GM19099 (cell line): ENCODE measurements around the gene PTPA.

Experiments
- POLR2A ChIP-seq: IDR thresholded peaks from 3 replicates; pipeline ENCODE4 v1.6.1; 2011; ENCODE audit warnings: low read depth; ENCODE audit not compliant: insufficient read length; ENCODE audit errors: extremely low read depth

PTPA gene

DNA sequence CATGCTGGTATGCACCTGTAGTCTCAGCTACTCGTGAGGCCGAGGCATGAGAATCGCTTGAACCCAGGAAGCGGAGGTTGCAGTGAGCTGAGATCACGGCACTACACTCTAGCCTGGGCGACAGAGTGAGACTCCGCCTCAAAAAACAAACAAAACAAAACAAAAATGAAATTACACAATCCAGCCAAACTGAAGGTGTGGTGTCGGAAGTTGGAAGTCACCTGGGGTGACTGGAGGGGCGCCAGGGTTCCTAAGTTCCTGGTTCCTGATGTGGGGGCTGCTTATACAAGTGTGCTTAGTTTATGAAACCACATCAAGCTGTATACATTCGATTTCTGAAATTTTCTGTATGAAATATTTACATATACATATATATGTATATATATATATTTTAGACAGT is 34.0 kb upstream of the PTPA start:
- no peak for TF ChIP-seq POLR2A

DNA sequence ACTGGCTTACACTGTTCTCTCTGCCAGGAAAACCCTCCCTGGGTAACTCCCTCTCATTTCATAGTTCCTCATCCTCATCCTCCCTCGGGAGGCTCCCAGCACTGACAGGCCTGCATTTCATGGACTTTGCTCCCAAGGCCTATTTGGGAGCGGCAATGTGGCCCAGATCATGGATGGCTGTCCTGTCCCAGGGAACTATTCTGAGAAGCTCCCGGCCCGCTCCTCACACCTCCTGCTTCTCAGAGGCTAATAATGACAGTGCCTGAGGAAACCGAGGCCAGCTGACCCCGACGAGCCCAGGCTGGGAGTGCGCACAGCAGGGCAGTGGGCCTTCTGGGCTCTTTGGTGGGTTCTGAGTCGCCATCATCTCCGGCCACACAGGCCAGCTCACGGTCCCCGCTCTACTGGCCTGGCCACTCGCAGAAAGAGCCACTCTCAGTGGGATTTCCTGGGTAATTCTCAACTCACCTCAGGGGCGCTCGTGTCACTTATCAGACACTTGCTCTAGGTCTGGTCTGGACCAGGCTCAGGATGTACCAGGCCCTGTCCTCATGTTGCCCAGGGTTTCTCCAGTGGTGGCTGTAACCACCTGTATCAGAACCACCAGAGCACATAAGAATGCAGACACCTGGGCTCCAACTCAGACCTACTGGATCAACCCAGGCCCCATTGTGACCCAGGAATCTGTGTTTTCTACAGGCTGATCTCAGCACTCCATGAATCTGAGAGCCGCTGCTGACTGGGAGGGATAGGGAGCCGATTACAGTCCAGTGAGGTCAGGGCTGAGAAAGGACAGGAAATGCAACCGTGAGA is 32.3 kb upstream of the PTPA start:
- TF ChIP-seq POLR2A, result no peak

DNA sequence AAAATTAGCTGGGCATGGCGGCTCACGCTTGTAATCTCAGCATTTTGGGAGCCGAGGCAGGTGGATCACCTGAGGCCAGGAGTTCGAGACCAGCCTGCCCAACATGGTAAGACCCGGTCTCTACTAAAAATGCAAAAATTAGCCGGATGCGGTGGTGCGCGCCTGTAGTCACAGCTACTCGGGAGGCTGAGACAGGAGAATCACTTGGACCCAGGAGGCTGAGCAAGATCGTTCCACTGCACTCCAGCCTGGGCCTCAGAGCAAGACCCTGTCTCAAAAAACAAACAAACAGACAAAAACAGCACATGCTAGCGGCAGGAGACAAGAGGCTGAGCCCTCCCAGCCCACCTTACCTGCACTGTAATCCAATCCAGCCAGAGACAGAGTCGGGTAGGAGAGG is 31.4 kb upstream of the PTPA start:
- no peak for TF ChIP-seq POLR2A

DNA sequence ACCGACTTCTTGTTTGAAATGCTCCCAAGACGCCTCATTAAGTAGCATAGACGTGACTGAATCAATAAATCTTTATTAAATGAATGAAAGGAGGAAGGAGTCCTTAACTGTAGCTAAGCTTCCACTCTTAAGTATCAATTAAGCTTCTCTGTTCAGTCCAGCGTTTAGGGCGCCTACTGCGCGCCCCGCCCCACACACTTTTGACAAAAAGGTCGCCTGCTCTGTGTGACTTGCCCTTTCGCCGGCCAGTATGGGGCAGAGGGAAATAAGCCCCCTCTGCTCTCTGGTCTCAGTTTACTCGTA is 31.0 kb upstream of the PTPA start:
- TF ChIP-seq POLR2A, result no peak

DNA sequence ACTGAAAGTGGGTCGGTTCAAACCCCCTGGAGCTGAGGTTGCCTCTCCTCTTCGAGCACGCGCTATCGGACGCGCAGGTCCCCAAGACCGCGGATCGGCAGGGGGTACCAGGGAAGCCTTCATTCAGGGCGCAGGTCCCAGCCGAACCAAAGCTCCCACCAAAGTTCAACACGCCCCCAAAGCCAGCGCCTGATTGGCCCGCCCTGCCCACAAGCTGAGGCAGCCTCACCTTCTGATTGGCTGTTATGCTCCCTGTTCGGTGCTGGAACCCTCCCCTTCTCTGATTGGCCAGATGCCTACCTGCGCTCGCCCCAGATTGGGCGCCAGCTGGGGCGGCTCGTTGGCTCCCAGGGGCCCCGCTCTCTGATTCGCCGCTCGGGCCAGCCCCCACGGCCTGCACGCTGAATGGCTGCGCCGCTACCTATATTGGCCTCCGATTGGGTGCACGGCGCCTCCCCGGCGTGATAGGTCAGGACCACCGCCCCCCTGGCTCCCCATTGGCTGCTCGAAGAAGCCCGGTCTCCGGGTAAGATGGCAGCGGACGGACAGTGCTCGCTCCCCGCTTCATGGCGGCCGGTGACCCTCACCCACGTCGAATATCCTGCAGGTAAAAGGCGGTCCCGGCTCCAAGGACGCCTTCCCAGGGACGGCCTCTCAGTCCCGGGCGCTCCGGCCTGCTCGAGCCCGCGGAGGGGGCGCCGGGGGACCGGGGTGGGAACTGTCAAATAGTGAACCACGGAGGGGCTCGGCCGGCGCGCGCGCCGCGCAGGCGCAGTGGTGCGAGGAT is 30.4 kb upstream of the PTPA start, which contains the start of gene DOLPP1:
Gene DOLPP1 (plus strand): TSS at position 511 of the 787 bp plus-strand sequence. CDS start 21 bp downstream, at position 532.
- peak; percentile 86 for TF ChIP-seq POLR2A

DNA sequence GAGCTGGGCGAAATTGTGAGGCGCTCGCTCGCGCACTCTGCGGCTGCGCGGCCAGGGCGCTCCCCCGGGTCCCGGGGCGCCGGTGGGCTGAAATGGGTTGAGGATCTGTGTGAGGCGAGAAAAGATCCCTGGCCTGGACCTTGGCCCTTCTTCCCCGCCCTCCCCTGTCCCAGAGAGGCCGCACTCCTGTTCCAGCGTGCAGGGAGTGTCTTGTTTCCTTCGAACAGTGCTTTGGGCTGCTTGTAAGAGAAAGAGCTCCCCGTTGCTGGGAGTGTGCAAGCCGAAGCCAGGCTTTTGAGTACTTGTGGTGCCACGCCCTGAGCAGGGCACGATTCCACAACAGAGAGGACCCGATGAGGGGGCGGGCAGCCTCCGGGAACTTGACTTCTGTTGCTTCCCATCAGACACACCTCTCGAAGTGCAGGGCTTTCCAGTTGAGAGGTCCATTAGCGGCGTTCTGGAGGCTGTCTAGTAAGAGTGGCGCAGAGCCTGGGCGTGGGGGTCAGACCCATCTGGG is 29.8 kb upstream of the PTPA start:
- peak; percentile 42 for TF ChIP-seq POLR2A

DNA sequence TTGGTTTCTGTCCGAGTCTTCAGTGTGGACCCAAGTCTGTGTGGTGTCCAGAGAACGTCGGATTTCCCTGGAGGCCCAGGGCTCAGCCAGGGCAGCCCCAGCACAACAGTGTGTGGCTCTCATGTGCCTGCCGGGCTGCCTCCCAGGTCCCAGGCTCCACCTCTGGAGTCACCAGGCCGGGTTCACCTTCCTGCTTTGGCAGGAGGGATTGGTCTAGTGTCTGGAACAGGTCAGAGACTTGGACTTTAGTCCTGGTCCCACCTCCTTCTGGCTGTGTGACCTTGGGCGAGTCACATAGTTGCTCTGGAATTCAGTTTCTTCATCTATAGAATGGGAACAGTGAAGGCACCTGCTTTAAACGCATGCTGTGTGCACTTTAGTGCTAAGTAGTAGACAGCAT is 27.1 kb upstream of the PTPA start:
- TF ChIP-seq POLR2A, result no peak

DNA sequence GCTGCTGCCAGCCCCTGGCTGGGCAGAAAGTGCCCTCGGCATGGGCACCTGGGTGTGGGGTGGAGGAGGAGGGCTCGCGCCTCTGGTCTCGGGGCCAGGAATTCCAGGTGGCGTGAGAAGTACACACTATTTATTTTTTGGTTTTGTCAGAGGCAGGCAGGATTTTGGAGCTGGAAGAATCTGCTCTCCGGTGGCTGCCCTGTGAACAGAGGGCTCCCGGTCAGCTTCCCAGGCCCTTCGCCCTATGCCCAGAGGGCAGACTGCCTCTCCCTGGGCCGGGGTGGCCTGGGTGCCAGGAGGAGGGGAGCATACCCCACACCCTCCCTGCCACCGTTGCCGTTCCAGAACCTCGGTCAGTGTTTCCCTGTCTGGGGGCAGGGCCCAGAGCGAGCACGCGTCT is 22.0 kb upstream of the PTPA start:
- TF ChIP-seq POLR2A, result no peak

DNA sequence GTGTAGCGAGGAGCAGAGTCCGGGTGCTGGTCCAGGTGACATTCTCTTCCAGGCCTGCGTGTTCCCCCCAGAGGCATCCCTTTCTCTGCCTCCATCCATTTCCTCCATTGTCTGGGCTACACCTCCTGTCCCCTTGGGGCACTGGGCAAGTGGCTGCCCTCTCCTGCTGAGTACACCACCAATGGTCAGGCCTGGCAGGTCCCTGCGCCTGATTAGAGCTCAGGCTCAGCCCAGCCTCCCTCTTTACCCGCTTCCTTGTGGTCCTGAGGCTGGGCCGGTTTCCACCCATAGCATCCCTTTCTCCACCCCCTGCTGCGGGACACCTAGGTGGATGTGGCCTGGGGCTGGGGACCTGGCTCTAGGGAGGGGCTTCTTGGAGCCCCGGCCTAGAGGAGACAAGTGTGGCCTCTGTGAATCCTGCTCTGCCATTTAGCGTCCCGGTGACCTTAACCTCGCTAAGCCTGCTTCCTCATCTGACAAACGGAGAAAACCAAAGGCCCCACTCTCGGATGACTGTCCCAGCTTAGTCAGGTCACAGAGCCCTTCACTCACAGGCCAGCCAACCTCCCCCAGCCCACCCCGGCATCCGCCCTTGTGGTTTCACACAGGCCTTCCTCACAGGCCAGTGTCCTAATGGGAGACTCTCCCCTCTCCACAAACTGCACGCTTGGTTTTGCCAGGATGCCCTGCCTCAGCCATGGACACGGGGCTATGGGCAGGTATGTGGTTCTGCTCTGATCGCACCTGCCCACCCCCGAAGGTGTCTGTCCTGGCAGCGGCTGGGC is 17.4 kb upstream of the PTPA start:
- peak; percentile 14 for TF ChIP-seq POLR2A

DNA sequence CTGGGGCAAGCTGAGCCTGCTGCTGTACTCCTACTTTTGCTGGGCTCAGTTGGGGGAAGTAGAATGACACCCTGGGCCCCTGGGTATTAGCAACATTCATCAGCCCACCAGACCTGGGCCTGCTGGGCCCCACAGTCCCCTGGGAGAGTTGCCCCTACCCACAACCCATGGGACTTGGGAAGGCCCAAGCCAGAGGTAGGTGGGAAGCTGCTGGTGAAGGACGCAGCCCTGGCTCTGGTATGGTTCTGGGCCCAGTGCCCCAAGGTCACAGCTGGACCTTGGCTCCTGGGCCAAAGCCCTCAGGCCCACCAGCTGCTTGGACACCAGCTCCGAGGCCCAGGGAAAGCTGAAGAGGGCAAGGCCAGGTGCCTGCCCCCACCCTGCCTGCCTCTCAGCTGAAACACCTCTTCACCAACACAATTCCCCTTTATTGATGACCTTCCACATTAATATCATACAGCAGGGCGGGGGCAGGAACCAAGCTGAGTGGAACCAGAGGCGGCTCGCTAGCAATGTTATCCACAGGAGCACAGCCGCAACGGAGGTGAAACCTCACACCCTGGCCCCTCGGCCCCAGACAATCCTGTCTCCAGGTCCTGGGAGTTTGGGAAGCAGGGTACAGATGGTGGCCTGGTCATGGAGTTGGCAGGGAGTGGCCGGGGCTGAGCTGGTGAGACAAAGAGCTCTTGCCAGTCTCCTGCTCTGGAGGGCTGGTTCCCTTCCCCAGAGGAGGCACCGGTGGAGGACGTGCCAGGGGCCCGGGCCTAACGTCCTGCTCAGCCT is 16.6 kb upstream of the PTPA start:
- TF ChIP-seq POLR2A, result no peak

DNA sequence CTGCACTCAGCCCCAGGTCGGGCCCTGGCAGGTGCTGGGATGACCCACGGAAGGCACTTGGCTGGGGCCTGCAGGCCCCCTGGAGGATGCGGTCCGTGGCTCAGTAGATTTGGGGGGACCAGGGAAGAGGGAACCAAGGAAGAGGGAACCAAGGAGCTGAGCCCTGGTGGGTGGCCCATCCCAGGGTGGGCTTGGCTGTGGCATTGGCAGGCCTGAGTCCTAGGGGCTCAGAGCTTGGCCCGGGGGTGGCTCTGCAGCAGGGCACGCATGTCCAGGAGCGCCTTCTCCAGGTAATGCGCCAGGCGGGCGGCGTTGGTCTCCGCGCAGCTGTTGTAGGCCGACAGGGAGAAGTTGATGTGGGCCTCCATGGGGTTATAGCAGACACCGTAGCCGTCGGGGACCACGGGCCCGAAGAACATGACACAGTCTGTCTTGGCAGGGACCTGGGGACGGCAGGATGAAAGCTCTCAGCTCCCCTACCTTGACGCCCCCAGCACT is 16.0 kb upstream of the PTPA start:
- TF ChIP-seq POLR2A, result no peak

DNA sequence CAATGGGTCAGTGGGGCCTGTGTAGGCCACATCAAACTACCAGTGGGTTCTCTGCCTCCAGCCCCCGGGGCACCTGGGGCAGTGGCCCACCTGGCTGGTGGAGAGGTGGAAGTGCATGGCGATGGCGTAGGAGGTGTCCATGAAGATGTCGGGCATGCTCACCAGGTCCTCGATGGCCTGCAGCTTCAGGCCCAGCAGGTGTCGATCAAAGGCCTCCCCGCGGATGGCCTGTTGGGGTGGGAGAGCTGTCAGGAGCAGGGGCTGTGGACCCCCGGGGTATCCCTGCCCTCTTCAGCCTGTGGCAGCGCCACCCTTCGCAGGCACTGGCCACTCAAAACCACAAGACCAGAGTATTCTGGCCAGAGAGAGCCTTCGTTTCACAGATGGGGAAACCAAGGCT is 15.3 kb upstream of the PTPA start:
- no peak for TF ChIP-seq POLR2A

DNA sequence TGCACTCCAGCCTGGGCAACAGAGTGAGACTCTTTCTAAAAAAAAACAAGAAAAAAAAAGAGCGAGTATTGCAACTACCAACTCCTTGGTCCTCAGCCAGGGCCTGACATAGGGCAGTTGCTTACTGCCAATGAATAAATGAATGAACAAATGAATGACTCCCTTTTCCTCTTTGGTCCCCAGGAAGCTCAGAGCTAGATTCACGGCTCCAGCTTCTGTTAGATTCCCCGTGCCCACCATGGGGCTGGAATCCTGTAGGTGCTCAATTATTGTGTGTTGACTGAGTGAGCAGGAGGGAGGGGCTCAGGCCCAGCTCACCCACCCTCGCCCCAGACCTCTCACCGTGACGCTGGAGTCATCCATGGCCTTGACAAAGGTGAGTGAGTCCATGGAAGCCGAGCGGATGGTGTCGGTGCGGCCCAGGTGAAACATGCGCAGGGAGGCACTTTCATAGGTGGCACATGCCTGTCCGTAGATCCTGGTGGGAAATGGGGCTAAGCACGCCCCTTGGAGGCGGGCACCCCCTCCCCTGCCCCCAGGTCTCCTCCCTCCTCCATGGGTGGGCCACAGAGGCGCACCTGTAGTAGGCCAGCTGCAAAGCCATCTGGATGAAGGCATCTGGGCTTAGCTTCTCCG is 13.4 kb upstream of the PTPA start:
- no peak for TF ChIP-seq POLR2A

DNA sequence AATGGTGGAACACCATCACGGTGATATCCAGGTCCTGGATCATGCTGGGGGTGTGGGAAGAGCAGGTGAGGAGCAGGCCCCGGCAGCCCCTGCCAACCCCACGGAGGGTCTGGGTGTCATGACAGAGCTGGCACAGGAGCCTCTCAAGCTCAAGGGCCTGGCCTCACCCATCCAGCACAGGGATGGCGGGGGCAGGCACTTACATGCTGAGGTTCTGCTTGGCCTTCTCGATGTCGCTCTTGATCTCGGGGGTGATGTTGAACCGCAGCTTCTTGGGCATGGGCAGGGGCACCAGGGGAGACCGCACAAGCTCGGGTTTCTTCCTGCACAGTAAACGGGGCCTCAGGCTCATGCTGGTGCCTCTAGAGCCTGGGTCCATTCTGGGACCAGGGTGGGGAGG is 12.9 kb upstream of the PTPA start:
- no peak for TF ChIP-seq POLR2A
